CD4-positive, CD25-positive, alpha-beta regulatory T cell (primary cell): ENCODE measurements around the gene SLC5A2. TPM values are rescaled to one million over a fixed set of nuclear protein-coding genes. Genes with fewer than 3 reads are reported as not detected.

Source experiments
- ATAC-seq, 2 donors: fragments of 150-1000 bp; cut with Tn5 transposase; one replicate each; pipeline ENCODE4 v1.10.0; 2021; ENCODE audit warnings: low read depth in 2 of 2, moderate number of reproducible peaks in 2 of 2, moderate library complexity in 1 of 2
- DNase-seq, 3 donors: peaks; one replicate each; pipeline versions ENCODE4 v3.0.0 to v3.0.0-alpha.2; 2012 to 2022; ENCODE audit warnings: mixed read lengths in 1 of 3
- H3K27ac ChIP-seq: one replicate; pipeline ENCODE4 v1.7.0; 2013; ENCODE audit warnings: mild to moderate bottlenecking, low read length; ENCODE audit not compliant: insufficient read depth, poor library complexity, severe bottlenecking
- H3K27me3 ChIP-seq: one replicate; pipeline ENCODE4 v1.7.0; 2013; ENCODE audit warnings: low read length; ENCODE audit not compliant: control insufficient read depth, insufficient read depth
- H3K36me3 ChIP-seq: one replicate; pipeline ENCODE4 v1.7.0; 2013; ENCODE audit warnings: mild to moderate bottlenecking, low read length, moderate library complexity; ENCODE audit not compliant: control insufficient read depth, insufficient read depth
- H3K4me1 ChIP-seq: 2 replicates; pipeline ENCODE4 v1.7.0; 2013; ENCODE audit warnings: mild to moderate bottlenecking, low read length; ENCODE audit not compliant: insufficient read depth, control insufficient read depth, poor library complexity, severe bottlenecking
- H3K4me3 ChIP-seq: one replicate; pipeline ENCODE4 v1.7.0; 2013; ENCODE audit warnings: low read depth, mild to moderate bottlenecking, low read length, moderate library complexity
- H3K9me3 ChIP-seq, 2 experiments: 1 replicate in 1 of 2; 2 replicates in 1 of 2; pipeline ENCODE4 v1.7.0; 2013; ENCODE audit warnings: low read length in 2 of 2, mild to moderate bottlenecking in 1 of 2, moderate library complexity in 1 of 2; ENCODE audit not compliant: control insufficient read depth in 2 of 2
- H3K27ac Mint-ChIP-seq, 3 donors: one replicate each; pipeline ENCODE4 v1.8.0; 2020 to 2022; ENCODE audit warnings: mild to moderate bottlenecking in 3 of 3, mixed read lengths in 3 of 3, moderate library complexity in 2 of 3
- H3K27me3 Mint-ChIP-seq: one replicate; pipeline ENCODE4 v1.8.0; 2022; ENCODE audit warnings: mild to moderate bottlenecking, mixed read lengths
- H3K36me3 Mint-ChIP-seq: one replicate; pipeline ENCODE4 v1.8.0; 2020; ENCODE audit warnings: mixed read lengths
- H3K4me1 Mint-ChIP-seq, 4 donors: one replicate each; pipeline ENCODE4 v1.8.0; 2020 to 2022; ENCODE audit warnings: mixed read lengths in 4 of 4, mild to moderate bottlenecking in 1 of 4
- H3K4me3 Mint-ChIP-seq, 4 donors: one replicate each; pipeline ENCODE4 v1.8.0; 2020 to 2022; ENCODE audit warnings: mild to moderate bottlenecking in 4 of 4, mixed read lengths in 4 of 4, moderate library complexity in 3 of 4
- H3K9me3 Mint-ChIP-seq, 7 donors: one replicate each; pipeline ENCODE4 v1.8.0; 2020 to 2022; ENCODE audit warnings: mixed read lengths in 7 of 7, mild to moderate bottlenecking in 3 of 7, moderate library complexity in 2 of 7
- polyA plus RNA-seq, 4 donors: library from polyadenylated mRNA; unstranded; fragments of 300-500 nt; fragmentation: Illumina TruSeq; gene quantifications; one replicate each; pipeline ENCODE4 v1.2.3, GENCODE V29; 2021
- total RNA-seq: library from RNA; stranded (reverse); gene quantifications from one replicate; pipeline ENCODE4 v1.2.3, GENCODE V29; 2022

The SLC5A2 gene
- total and polyA plus RNA-seq, 5 donors from 2014 or later: 0.76 to 3.8 (median 1.4) TPM

DNA sequence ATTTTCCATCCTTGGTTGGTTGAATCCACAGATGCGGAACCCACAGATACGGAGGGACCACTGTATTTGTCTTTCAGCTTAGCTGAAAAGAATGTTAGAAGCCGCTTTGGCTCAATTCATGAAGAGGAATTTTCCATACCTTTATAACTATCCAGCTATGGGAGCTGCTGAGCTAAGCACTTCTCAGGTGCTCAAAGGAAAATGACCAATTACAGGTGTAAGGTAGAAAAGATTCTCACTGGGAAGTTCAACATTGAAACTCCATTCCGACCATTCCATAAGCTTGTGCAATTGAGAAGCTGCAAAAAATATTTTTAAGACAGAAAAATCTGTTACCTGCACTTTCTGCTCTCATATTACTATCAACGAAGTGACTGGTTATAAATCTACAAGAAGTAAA is 47.5 kb downstream of the SLC5A2 start:
- Histone ChIP-seq H3K4me1 (peaks cover 5% of the 10 kb centered on the region), H3K36me3 (no peaks in the 10 kb centered on the region), H3K27me3 (peaks cover 15% of the 10 kb centered on the region), H3K27ac (no peak overlapping the region), H3K4me3 (no peak overlapping the region), H3K9me3 (no peaks in the 10 kb centered on the region)
- Mint-ChIP-seq H3K4me1 (peaks cover 0 to 23% (median 2%) of the 10 kb centered on the region in 4 donors), H3K36me3 (no peaks in the 10 kb centered on the region), H3K27ac (peak overlapping the region in 1 of 3 donors; percentile 14), H3K27me3 (peaks cover 27% of the 10 kb centered on the region), H3K4me3 (peak overlapping the region in 1 of 4 donors; percentile 71), H3K9me3 (peaks cover 0 to 1% (median 0%) of the 10 kb centered on the region in 7 donors)
- ATAC-seq: no peak
- DNase-seq: no peak

DNA sequence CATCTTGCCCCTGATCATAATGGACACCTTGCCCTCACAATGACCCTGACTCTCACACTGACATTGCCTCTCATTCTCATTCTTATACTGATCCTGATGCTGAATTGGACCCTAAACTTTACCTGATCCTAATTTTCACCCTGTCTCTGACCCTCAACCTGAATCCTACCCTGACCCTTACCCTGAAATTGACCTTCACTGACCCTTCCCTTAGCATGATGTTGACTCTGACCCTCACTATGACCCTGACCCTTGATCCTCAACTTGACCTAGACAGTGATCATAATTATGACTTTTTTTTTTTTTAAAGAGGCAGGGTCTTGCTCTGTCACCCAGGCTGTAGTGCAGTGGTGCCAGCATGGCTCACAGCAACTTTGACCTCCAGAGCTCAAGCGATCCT is 48.2 kb downstream of the SLC5A2 start:
- peaks cover 0 to 23% (median 3%) of the 10 kb centered on the region in 4 donors for H3K4me1 Mint-ChIP-seq
- Histone ChIP-seq H3K27me3 (peaks cover 18% of the 10 kb centered on the region), H3K27ac (no peak overlapping the region), H3K4me3 (no peak overlapping the region), H3K36me3 (no peaks in the 10 kb centered on the region), H3K4me1 (peaks cover 5% of the 10 kb centered on the region), H3K9me3 (no peaks in the 10 kb centered on the region)
- DNase-seq (no peak), ATAC-seq (no peak)
- no peak overlapping the region for H3K27ac Mint-ChIP-seq
- H3K36me3 Mint-ChIP-seq: no peaks in the 10 kb centered on the region
- peaks cover 0 to 1% (median 0%) of the 10 kb centered on the region in 7 donors for H3K9me3 Mint-ChIP-seq
- H3K4me3 Mint-ChIP-seq: no peak overlapping the region
- H3K27me3 Mint-ChIP-seq: peaks cover 33% of the 10 kb centered on the region

DNA sequence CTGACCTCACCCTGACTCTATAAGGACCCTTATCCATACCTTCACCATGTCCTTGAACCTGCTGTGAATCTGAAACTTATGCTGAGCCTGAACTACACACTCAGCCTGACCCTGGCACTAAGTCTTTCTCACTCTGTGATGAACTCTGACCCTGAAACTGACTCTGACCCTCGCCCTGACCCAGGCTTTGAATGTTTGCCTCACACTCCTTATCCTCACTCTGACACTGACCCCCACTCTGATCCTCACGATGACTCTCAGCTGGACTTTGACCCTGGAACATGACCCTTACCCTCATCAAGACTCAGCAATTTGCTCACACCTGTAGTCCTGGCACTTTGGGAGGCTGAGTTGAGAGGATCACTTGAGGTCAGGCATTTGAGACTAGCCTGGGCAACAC is 49.2 kb downstream of the SLC5A2 start:
- Mint-ChIP-seq H3K4me1 (peaks cover 0 to 23% (median 3%) of the 10 kb centered on the region in 4 donors), H3K27me3 (peaks cover 40% of the 10 kb centered on the region), H3K27ac (no peak overlapping the region), H3K9me3 (peaks cover 0 to 1% (median 0%) of the 10 kb centered on the region in 7 donors), H3K4me3 (no peak overlapping the region), H3K36me3 (no peaks in the 10 kb centered on the region)
- no peaks in the 10 kb centered on the region for H3K9me3 ChIP-seq
- no peak for DNase-seq
- peaks cover 5% of the 10 kb centered on the region for H3K4me1 ChIP-seq
- no peak for ATAC-seq
- H3K27me3 ChIP-seq: peaks cover 18% of the 10 kb centered on the region
- no peak overlapping the region for H3K27ac ChIP-seq
- no peak overlapping the region for H3K4me3 ChIP-seq
- no peaks in the 10 kb centered on the region for H3K36me3 ChIP-seq

DNA sequence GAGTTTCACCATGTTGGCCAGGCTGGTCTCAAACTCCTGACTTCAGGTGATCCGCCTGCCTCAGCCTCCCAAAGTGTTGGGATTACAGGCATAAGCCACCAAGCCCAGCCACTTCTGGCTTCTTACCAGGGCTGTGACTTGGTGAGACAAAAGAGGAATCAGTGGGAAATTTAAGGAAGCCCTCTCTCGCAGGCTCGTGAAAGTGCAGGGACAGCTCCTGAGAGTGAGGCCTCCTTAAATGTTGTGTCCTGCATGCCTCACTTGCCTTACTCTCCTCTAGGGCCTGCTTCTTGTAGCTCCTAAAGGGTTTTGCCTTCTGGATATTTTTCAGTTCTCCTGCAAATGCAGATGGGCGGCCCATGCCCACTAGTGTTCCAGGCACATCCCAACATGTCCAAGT is 50.0 kb downstream of the SLC5A2 start:
- no peak for ATAC-seq
- Mint-ChIP-seq H3K27ac (no peak overlapping the region), H3K4me3 (no peak overlapping the region), H3K9me3 (peaks cover 0 to 1% (median 0%) of the 10 kb centered on the region in 7 donors), H3K27me3 (peaks cover 38% of the 10 kb centered on the region), H3K4me1 (peaks cover 0 to 22% (median 3%) of the 10 kb centered on the region in 4 donors), H3K36me3 (no peaks in the 10 kb centered on the region)
- Histone ChIP-seq H3K9me3 (no peaks in the 10 kb centered on the region), H3K4me3 (no peak overlapping the region), H3K36me3 (no peaks in the 10 kb centered on the region), H3K4me1 (peaks cover 9% of the 10 kb centered on the region), H3K27ac (no peak overlapping the region), H3K27me3 (peaks cover 15% of the 10 kb centered on the region)
- no peak for DNase-seq

DNA sequence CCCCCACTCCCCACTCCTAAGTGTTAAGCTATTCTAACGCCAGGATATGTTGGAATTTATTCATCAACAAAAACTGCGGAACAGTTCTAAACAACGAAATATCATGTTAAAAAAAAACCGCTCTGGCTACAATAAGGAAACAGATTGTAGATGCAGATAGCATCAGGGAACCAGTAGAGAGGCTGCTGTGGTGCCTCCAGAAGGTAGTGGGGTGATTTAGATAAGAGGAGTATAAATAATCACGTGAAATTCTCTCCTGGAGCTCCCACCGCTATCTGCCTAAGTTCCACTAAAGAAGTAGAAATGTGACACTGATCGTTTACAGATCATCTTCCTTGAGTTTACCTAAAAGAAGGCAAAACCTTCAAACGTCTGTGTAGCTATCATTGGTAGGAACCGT is 52.8 kb downstream of the SLC5A2 start:
- peaks cover 0 to 3% (median 1%) of the 10 kb centered on the region in 4 donors for H3K4me1 Mint-ChIP-seq
- peaks cover 45% of the 10 kb centered on the region for H3K27me3 Mint-ChIP-seq
- no peak overlapping the region for H3K27ac Mint-ChIP-seq
- Histone ChIP-seq H3K4me1 (peaks cover 3% of the 10 kb centered on the region), H3K9me3 (no peaks in the 10 kb centered on the region), H3K27me3 (peaks cover 17% of the 10 kb centered on the region), H3K36me3 (no peaks in the 10 kb centered on the region), H3K27ac (no peak overlapping the region), H3K4me3 (no peak overlapping the region)
- no peak for ATAC-seq
- no peaks in the 10 kb centered on the region for H3K36me3 Mint-ChIP-seq
- DNase-seq: no peak
- H3K4me3 Mint-ChIP-seq: no peak overlapping the region
- H3K9me3 Mint-ChIP-seq: peaks cover 0 to 11% (median 2%) of the 10 kb centered on the region in 7 donors

DNA sequence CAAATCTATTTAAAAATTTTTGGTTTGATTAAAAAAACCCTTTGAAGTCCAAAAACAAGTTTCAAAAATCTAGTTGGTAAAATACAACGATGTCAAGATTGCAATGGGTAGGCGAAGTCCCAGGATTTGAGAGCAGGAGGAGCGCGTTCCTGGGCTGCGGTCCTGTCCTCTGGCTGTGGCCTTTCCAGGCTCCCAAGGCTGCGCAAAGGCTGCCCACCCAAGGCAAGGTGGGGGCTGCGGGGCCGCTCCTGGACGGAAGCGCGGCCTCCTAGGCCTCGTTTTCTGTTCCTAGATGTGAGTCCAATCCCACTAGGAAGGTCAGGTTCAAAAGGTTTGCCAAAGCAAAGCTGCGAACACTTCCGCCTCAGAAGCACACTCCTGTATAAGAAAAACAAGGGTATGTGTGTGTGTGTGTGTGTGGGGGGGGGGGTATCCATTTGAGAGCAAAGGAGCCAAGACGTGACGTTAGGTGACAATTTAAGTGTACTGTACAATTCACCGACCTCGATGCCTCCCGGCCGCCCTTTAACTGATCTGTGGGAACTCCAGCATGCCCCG is 54.0 kb downstream of the SLC5A2 start:
- no peaks in the 10 kb centered on the region for H3K36me3 Mint-ChIP-seq
- H3K27me3 Mint-ChIP-seq: peaks cover 49% of the 10 kb centered on the region
- peaks cover 0 to 3% (median 1%) of the 10 kb centered on the region in 4 donors for H3K4me1 Mint-ChIP-seq
- H3K27ac ChIP-seq: no peak overlapping the region
- peaks cover 0 to 11% (median 3%) of the 10 kb centered on the region in 7 donors for H3K9me3 Mint-ChIP-seq
- no peak for ATAC-seq
- no peaks in the 10 kb centered on the region for H3K9me3 ChIP-seq
- peaks cover 9% of the 10 kb centered on the region for H3K27me3 ChIP-seq
- H3K27ac Mint-ChIP-seq: no peak overlapping the region
- no peak overlapping the region for H3K4me3 ChIP-seq
- no peaks in the 10 kb centered on the region for H3K36me3 ChIP-seq
- DNase-seq: no peak
- H3K4me1 ChIP-seq: peaks cover 3% of the 10 kb centered on the region
- no peak overlapping the region for H3K4me3 Mint-ChIP-seq

DNA sequence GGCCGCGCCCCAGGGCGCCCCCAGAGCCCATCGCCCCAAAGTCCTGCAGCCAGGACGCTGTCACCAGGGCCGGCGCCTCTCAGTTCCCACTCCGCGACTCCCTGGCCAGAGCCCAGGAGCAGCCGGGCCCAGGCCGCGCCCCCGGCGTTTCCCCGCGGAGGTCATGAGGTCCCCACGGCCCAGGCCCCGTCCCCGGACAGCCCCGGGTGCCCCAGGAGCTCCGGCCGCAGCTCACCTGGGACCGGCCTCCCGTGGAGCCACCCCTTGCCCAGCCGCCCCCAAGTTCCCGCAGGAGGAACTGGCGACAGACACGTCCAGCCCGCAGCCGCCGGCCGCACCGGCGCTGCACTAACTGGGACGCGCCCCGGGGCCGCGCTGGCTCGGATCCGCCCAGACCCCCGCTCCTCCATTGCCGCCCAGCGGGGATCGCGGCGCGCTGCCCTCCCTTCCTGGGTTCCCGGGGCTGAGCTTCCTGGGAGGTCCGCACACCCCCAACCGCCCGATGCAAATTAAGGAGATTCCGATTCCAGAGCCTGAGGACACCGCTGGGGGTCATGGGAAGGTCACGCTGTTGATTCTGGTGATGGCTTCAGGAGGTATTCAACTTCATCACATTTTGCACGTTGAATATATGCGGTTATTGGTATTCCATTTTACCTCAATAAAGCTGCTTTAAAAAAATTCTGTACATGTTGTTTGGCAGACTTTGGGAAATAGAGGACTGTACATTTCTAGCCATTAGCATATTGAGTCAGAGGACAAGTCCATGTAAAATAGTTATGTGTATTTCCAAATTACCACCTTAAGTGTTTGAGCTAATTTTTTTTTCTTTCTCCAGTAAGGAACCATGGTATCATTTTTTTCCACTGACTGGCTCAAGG is 54.7 kb downstream of the SLC5A2 start:
- Mint-ChIP-seq H3K36me3 (peaks cover 4% of the 10 kb centered on the region), H3K27ac (no peak overlapping the region), H3K27me3 (peaks cover 49% of the 10 kb centered on the region), H3K9me3 (peaks cover 0 to 16% (median 4%) of the 10 kb centered on the region in 7 donors), H3K4me1 (peaks cover 0 to 3% (median 1%) of the 10 kb centered on the region in 4 donors), H3K4me3 (peak overlapping the region in 2 of 4 donors; percentile 46 to 66)
- H3K4me3 ChIP-seq: no peak overlapping the region
- peaks cover 7% of the 10 kb centered on the region for H3K27me3 ChIP-seq
- H3K36me3 ChIP-seq: no peaks in the 10 kb centered on the region
- ATAC-seq (no peak), DNase-seq (no peak)
- peaks cover 3% of the 10 kb centered on the region for H3K4me1 ChIP-seq
- peaks cover 0 to 6% of the 10 kb centered on the region in 2 experiments for H3K9me3 ChIP-seq
- H3K27ac ChIP-seq: no peak overlapping the region
